CD4-positive, alpha-beta T cell treated with Interleukin-21 for 1 hour (primary cell): ENCODE results near the gene ACD.

Experiments
- DNase-seq: peaks from one replicate; pipeline ENCODE4 v3.0.0-alpha.2; 2020

The ACD gene

GRCh38 chr16:67675579-67675935, 15.5 kb upstream of the ACD start:
- no peak for DNase-seq

DNA sequence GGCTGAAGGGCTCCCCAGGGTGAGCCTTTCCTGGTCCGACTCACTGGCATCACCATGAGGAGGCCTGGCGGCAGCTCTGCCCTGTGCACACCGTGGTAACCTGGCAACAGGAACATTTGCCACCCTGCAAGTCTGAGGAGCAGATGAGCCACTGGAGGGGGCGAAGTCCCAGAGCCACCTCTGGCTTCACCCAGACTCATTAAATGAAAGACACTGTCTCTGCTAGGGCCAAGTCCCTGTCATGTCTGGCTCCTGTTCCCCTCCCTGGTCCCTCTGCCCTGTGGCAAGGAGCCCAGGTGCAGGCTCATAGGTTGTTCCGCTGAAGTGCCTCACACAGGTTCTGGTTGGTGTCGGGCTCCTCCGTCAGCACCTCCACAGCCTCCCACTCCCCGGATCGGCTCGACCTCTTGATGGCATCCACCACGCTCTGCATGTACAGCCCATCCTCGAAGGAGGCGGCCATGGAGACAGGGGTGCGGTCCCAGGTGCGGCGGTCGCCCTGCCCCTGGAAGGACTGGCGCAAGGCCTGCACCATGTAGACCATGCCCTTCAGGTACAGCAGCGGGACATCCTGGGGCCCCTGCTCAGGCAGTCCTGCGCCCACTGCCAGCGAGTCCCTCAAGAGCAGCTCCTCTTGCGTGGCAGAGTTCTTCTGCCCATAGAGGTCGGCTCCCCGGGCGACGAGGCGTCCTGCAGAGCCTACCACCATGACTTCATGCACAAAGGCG, 15.0 kb upstream of the ACD start:
- no peak for DNase-seq

DNA sequence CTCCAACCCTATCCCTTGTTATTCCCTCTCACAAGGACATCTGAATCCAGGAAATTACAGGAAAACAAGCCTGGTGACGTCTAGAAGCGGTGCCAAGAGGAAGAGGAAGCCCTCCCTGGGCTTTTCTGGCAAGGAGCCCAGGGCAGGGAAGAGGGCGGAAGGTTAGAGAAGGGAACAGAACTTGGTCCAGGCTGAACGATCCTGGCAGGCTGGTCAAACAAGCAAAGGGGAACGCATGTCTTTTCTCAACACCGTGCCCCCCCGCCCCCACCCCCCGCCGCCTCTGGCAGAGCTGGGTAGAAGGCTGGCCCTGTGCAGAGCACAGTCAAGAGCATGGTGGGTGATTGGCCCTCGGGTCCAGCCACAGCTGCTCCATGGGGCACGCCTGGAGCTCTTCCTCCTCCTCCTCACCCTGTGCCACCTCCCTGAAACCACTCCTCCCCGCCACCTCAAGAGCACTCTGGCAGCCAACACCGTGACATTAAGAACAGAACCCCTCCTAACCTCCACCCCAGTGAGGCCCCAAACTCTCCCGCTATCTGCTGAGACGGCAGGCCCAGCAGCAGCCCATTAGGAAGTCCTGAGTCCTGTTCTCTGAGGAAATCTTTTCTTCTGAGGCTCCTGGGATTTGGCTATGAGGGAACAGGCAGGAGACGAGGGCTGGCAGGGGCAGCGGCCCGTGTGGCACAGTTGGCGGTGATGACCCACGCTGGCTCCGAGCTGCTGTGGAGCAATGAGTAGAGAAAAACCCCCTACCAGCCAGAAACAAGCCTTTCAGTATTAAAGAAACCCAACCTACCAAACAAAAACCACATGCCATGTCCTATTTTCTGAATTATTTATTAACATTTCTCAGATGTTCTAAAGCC, 13.9 kb upstream of the ACD start:
- no peak for DNase-seq

GRCh38 chr16:67672739-67673662, 12.9 kb upstream of the ACD start:
- DNase-seq, result peak; percentile 61

GRCh38 chr16:67672306-67672705, 12.2 kb upstream of the ACD start:
- DNase-seq, result no peak

GRCh38 chr16:67669499-67670101, 9.5 kb upstream of the ACD start:
- DNase-seq, result no peak

DNA sequence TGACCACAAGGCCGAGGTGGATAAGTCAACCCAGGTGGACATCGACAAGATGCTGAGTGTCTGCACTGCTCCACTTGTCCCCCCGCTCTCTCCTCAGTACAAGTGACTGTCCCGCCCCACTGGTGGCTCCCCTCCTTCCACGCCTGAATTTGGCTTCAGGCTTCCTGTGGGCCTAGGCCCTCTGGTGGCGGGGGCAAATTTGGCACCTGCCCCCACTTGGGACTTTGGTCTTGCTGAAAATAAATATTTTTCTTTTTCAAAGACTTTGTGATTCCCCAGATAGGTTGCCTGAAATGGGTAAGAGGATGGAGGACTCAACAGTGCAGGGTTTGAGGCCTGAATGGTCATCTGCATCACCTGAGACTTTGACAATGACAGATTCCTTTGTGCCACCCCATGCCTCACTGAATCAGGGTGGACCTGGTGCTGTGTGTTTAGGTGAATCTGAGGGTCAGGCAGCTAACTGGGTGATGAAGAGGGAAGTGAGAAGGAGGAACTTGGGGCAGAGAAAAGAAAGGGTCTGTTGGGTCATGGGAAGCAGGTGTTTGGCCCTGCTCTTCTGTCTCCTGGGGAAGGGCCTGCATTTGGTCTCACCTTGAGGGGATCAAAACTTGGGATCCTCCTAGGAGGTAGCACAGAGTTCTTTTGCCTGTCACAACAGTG, 8.6 kb upstream of the ACD start:
- peak; percentile 32 for DNase-seq

DNA sequence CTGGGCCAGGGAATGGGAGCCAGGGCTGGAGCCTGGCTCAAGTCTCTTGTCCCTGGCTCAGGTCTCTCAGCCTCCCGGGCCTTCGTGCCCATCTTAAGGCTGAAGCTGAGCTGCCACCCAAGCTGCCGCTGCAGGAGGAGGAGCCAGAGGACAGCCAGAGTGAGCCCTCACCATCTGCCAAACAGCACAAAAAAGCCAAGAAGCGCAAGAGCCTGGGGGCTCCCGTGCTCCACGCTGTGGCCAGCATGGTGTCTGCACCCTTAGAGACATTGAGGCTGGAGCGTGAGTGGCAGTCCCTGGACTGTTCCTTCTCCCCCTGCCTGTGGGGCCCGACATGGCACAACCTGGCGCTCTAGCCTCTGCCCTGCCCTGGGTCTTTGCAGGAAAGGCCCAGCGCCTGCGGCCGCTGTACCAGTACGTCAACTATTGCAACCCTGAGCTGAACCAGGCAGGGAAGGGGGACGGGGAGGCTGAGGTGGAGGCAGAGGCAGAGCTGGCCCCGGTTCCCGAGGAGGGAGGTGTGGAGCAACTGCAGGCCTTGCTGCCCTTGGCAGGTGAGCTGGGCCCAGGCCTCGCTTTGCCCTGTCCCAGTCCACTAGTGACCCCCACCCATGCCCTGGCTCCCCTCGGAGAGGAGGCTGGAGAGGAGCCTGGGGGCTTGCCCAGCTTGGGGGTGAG, 7.9 kb upstream of the ACD start:
- peak; percentile 88 for DNase-seq

DNA sequence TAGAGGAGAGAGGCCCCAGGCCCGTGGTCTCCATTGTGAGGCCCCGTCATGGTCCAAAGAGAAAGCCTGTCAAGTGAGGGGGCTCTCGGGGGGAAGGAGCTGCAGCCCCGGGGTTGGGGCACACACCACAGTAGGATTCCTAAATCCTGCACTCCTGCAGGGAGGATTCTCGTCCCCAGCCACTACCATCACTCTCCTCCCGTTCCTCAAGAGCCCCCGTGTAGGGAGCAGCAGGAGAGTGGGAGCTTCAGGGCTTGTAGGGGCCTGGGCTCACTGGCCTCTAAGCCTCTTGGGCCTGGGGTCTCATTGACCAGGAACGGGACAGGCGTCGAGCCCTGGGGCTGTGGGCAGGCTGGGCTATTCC, 7.4 kb upstream of the ACD start:
- no peak for DNase-seq

DNA sequence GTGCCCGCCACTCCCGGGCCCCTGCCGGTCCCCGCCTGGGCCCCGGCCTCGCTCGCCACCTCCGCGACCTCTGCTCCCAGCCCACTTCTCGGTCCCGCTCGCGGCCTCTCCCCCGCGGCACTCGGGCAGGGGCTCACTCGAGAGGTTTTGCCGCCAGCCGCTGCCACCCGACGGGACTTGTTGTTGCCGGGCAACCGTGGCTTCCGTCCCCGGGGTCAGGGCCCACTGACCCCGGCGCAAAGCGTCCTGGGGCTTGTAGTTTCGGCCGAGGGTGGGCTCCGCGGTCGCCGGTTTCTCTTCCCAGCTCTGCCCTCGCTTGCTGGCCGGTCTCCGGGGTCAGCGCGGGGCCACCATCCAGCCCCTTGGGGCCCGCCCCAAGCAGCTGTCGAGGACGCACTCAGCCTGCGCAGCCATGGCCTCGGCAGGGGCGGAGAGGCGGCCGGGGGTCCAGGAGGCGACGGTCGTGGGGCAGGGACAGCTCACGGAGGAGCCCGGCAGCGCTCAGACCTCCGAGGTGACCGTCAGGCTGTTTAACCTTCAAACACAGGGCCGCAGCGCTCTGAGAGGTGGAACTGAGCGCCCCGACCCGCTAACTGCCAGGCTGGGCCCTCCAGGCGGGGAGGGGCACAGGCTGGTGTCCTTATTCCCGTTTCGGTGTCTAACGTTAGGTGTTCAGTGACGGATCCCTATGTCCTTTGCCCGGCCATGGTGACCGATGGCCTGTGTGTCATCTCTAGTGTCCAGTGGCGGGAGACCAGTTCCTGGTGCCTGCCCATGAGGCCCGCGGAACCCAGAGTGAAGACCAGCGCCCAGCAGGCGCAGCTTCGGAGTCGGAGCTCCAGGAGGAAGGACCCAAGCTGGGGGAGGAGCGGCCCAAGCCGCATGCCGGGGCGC, 6.7 kb upstream of the ACD start, which contains the start of the genes C16orf86 and ENKD1:
TSS of gene C16orf86 (plus strand) at position 256 of the 894 bp plus-strand sequence. CDS start at position 413, 157 bp downstream.
TSS of gene ENKD1 (minus strand) at position 192 of the 894 bp plus-strand sequence. CDS start 308 bp downstream, outside the sequence.
- DNase-seq, result peak; percentile 87

GRCh38 chr16:67666032-67666551, 6.0 kb upstream of the ACD start:
- DNase-seq, result no peak

DNA sequence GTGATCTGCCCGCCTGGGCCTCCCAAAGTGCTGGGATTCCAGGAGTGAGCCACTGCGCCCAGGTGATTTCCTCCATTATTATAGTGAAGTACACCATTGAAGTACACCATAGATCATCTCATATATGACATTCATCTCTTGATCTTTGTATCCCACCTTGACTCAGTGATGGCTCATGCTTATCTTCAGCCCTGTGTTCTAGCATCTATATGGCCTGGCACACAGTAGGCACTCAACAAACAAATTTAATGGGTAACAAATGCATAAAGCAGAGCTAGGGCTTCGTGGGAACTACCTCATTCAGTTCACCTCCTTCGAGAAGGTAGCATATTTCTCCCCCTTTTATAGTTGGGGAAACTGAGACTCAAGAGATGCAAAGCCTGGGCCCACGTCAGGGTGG, 5.5 kb upstream of the ACD start:
- DNase-seq, result no peak

DNA sequence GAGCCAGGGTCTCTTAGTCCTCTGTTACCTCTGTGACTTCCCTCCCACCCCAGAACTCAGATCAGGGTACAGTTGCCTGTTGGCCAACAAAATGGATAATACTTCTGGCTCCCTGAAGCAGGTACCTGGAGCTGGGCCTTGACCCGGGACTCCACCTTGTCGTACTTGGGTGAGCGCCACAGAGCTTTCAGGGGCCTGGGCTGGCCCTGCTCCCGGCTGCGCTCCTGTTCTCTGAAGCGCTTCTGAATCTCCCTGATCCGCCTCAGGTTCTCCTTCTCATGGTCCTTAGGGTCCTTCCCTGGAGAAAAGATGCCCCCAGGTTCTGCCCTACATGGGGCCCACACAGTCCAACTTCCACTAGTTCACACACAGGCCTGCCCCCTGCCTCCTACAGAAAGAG, 4.8 kb upstream of the ACD start:
- no peak for DNase-seq

DNA sequence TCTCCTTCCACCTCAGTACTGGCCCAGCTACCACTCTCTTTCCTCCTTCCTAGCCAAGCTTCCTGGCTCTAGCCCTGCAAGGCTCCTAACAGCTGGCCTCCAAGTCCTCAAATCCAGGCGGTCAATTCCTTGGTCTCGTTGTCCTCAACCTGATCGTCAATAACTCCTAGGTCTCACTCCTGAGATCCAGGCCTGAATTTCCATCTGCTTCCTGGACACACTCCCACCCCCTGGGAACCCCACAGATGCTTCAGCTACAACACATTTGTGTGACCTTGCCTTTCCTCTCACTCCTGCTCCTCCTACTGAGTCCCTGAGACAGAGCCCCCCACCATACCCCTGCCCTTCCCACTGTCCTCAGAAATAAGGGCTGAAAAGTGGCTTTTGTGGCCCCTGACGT, 4.2 kb upstream of the ACD start:
- no peak for DNase-seq

DNA sequence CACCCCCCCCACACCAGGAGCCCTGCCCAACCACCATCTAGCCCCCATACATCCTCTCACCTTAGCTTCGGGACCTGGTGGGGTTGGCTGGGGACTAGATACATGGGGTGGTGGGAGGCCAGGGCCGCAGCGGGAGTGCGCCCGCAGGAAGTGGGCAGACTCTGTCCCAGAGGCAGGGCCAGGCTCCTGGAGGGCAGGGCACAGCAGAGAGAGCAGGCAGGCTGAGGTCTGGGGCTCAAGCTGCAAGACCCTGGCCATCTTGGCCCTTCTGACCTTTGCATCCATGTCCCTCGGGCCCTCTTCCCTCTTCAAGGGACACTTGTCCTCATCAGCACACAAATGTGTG, 3.8 kb upstream of the ACD start:
- DNase-seq, result no peak

DNA sequence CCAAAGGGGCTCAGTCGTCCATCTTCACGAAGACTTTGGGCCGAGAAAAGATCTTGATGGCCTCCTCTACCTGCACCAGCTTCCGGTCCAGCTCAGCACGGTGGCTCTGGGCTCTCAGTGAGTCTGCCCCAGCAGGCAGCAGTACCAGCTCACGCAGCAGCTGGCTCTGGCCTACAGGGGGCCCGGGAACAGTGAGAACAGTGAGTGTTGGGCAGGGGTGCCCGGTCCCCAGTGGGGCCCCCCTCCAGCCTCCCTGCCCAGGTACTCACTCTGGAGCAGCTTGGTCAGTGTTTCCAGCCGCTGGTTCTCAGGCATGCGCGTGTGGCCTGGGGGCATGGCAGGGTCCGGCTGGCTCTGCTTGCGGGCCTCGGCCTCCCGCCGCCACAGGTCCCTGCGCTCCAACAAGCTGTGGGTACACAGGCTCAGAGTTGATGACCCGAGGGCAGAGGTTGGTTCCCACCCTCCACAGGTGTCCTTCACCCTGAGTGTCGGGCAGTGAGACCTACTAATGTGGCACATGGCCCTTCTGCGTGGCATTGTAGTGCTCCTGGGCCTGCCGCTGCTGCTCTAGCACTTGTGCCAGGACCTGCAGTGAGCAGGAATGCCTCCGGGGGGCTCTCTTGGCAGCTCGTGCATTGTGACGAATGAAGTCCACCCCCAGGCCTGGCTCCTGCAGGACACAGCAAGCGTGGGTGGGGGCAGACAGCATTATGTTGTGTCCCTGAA, 3.3 kb upstream of the ACD start:
- DNase-seq, result peak; percentile 35

DNA sequence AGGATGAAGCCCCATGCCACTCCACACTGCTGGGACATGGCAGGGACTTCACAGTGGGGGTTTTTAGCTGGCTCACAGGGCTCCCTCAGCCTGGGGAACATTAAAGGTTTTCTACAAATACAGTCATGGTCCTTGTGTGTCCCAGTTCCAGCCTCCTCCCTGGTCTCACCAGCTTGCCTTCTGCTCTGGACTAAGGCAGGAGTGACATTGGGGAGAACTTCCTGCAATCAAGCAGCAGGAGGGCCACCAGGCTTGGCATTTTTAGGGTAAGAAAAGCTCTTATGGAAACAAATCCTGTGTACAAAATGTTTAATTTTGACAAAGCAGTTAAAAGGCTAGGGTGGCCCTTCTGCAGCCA, 2.6 kb upstream of the ACD start:
- no peak for DNase-seq

DNA sequence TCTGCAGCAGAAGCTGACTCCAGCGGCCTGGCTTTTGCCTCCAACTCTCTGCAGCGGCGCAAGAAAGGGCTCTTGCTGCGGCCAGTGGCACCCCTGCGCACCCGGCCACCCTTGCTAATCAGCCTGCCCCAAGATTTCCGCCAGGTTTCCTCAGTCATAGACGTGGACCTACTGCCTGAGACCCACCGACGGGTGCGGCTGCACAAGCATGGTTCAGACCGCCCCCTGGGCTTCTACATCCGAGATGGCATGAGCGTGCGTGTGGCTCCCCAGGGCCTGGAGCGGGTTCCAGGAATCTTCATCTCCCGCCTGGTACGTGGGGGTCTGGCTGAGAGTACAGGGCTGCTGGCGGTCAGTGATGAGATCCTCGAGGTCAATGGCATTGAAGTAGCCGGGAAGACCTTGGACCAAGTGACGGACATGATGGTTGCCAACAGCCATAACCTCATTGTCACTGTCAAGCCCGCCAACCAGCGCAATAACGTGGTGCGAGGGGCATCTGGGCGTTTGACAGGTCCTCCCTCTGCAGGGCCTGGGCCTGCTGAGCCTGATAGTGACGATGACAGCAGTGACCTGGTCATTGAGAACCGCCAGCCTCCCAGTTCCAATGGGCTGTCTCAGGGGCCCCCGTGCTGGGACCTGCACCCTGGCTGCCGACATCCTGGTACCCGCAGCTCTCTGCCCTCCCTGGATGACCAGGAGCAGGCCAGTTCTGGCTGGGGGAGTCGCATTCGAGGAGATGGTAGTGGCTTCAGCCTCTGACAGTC, 2.0 kb upstream of the ACD start:
- no peak for DNase-seq
